Measurements from ENCODE around the gene VPS26B.
"Not testable (repeated sequence)": the region's sequence is repeated elsewhere in the genome, so short reads cannot be mapped to it uniquely, and the experiment has no call there.

VPS26B gene

DNA sequence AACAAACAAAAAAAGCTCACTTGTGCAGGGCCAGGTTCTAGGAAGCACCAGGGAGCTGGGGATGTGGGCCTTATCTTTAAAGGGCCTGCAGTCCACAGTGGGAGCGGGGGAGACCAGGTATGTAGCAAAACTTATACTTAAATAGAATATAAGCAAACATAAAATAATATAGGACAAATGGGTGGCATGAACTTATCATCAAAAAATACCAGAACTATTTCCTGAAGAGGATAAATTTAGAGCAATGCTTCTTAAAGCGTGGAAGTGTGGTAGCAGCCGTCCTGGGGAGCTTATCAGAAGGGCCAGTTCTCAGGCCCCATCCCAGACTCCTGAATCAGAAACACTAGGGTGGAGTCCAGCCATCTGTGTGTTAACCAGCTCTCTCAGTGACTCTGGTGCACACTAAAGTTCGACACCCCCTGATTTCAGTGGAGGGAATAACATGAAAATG, 9.3 kb downstream of the VPS26B start:
- no peak for DNase-seq

DNA sequence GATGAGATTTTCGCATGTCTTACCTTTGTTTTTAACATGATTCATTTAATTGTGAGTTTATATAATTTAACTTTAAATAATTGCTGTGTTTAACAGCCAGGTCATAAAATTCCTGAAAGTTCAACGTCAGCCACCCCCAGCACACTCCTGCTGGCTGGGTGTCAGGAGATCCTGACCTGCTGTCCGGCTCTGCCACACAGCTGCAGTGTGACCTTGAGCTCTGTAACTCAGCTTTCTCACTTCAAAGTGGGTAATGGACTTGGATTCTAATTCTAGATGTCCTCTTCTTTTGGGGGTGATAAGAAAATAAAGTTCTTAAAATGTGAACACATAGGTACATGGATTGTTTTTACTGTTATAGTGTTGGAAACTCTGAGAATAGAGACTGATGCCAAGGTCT, 10.9 kb downstream of the VPS26B start:
- DNase-seq, result no peak

DNA sequence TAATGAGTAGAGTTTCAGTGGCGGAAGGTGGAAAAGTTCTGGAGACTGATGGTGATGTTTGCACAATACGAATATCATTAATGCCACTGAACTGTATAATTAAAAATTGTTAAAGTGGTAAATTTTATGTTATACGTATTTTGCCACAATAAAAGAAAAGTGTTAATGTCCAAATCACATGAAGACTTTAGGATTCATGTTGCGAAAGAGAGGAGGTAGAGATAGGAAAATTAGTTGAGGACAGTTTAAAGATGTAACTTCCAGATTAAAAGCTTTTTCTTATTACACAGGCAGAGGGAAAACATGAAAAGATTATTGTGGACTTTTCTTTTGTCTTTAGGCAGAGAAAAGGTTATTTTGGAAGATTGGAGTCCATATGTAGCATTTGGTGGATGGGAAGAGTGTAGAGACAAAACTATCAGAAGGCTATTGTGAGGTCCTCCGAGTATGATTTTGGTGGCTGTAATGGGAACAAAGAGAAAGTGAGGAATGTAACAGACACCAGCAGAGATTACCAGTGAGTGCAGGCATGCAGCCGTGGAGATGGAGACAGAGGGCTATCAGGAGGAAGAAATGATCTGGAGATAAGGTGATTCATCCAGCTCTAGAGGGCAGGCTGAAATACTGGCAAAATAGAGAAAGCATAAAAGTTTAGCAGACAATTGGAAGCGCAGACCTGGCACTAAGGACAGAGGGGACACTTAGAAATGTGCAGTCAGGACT, 12.5 kb downstream of the VPS26B start:
- DNase-seq, result no peak

DNA sequence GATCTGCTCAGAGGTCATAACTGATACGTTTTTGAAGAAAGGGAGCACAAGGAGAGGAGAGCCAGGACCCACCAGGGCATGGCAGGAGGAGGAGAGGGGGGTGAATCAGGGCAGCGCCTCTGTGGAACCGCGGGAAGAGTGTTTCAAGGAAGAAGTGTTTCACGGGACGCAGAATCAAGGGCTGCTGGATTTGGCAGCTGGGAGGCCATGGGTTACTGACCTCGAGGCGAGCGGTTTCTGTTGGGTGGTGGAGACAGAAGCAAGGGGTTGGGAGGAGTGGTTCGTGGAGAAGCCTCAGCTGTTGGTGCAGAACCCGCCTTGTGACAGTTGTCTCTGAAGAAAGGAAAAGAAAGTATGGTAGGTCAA, 13.1 kb downstream of the VPS26B start:
- DNase-seq, result no peak

DNA sequence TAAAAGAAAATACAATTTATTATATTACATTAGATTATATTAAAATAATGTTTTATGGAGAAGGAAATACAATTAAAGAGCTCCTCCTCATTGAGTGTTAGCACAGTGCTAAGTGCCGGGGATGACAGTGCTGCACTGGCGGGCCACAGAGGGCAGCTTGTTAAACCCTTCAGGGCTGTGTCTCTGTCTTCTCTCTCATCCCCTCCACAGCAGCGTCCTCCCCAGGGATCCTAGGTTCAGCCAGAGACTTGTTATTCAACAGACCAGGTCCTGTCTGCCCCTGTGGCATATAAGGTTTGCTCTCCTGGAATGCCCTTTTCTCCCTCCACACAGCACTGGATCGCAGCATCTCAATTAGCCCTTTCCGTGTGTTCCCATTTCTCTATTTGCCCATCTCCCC, 14.5 kb downstream of the VPS26B start:
- no peak for DNase-seq

DNA sequence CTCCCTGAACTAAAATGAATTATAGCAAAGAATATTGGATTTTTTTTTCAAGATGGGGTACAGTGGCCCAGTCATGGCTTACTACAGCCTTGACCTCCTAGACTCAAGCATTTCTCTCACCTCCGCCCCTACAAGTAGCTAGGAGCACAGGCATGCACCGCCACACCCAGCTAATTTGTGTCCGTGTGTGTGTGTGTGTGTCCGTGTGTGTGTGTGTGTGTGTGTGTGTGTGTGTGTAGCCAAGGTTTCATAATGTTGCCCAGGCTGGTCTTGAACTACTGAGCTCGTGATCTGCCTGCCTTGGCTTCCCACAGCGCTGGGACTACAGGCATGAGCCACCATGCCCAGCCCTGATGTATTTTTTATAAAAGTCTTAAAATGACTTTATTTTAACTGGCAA, 16.1 kb downstream of the VPS26B start:
- no peak for DNase-seq

DNA sequence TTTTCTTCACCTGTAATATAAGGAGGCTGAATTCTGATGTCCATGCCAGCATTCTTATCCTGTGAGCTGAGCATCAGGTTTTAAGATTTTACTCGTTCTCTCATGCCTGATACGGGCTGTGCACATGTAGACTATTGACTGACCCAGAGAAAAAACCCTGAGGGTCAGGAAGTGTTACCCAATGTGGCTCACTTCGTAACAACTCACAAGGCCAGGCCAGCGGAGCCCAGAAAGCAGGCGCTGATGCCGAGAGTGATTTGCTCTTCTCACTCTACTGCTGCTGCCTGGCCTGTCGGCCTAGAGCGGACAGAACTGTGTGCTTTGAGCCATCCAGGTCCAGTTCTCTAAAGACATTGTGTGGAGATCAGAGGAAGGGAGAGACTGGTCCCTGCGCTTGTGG, 17.9 kb downstream of the VPS26B start:
- DNase-seq, result no peak

DNA sequence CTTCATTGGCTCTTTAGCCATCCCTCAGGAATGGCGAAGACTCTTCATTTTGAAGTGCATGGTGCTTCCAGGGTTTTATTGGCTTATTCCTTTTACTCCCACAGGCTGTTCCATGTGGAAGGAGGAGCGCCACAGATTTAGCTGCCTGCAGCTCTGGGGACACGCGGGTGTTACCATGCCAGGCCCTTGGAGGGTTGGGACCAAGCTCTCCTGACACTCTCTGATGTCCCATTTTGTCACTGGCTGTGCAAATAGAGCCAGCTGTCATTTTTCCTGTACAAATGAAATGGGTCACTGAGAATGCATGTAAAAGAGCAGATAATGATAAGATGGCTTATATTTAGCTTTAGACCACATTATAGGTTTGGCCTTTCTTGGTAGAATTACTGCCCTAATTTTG, 19.4 kb downstream of the VPS26B start:
- no peak for DNase-seq

DNA sequence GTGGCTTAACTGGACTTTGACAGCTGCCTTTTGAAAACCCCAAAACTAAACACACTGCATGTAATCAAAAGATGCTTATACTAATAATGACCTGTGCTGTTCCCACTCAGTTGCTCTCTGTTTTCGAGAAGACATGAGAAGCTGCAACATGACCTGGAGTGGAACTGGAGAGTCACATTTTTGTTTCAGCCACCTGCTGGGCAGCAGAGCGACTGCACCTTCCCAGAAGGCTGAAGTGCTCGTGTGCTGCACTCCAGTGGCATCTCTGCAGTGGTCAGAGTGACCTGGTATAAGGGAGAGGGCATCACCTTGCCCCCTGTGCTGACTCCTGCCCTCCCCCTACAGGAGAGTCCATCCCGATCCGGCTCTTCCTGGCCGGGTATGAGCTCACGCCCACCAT, 20.1 kb downstream of the VPS26B start:
- DNase-seq, result no peak

DNA sequence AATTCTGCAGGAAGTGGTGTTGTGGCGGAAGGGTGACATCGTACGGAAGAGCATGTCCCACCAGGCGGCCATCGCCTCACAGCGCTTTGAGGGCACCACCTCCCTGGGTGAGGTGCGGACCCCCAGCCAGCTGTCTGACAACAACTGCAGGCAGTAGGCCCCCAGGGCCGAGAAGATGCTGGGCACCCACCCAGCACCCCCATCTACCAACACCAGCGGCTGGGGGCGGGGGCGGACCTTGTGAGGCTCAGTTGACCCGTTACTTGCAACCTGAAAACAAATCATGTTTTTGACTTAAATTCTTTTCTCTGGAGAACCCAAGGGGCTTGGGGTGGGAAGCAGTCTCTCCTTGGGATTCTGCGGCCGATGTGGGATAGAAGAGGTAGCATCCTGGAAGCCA, 21.0 kb downstream of the VPS26B start:
- no peak for DNase-seq

DNA sequence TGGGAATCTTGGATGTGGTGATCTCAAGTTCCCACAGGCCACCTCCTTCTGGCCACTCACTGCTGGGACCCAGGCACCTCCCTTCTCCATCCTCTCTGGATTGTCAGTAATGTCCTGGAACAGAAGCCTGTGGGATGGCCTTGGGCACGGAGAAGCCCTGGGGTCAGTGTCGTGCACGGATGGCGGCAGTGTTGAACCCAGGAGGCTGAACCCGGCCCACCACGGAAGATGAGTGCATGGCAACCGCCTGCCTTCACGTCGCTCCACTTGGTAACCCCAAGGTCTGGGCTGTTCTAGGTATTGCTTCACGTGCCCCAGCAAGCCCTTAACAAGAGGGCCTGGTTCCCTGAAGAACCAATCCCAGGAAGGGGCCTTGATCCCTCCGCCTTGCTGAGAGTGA, 21.6 kb downstream of the VPS26B start:
- DNase-seq, result no peak

DNA sequence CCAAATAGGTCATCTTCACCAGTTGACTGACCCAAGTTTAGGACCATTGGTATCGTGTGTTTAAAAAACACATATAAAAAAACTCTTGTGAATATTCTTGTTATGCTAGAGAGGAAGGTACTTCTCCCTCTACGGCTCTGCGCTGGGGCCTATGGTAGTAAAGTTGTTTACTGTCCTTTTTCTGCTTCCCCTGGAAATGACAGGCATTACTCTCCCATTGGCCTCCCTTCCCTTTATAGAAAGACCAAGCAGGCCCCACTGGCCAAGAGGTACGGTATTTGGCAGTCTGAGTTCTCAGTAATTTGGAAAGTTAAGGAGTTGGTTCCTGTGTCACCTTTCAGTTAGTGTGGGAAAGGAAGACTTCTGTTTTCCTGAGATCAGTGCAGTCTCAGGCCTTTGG, 22.2 kb downstream of the VPS26B start:
- no peak for DNase-seq

DNA sequence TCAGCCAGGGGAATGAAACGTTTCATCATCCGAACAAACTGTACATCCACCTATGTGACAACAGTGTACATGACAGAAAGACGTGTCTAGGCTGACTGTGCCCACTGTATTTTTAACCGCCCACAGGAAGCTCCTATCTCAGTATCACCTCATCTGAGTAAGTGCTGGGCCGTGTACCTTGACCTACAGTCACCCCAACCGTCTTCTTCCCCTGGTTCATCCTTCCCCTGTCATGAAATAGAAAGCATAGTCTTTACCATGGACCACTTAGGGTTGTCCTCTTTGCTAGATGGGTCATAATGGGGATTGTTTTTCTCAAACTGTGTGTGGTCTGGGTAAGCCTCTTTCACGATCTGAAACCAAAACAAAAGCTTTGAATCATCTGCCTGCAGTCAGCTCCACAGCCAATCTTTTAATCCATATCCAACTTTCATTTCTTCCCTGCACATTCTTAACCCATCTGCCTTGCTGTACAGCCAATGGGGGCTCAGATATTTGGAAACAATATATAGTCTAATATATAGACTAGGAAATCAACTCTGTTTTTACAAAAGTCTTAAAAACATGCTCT, 24.5 kb downstream of the VPS26B start:
- no peak for DNase-seq

DNA sequence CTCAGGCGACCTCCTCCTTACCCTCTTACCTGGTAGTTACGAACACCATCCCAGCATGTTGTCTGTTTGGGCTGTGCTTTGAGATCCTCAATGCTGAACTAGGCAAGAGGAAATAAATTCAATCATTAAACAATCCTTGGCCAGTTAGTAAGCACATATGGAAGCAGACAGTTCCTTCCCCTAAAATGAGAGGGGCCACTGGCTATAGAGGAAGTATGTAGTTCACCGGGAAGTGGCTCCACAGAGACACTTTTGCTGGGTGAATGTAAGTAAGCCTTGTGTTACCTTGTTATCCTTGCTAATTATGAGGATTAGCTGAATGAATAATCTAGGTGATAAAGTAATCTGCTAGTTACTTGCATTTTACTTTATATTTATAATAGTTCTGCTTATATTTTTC, 25.8 kb downstream of the VPS26B start:
- no peak for DNase-seq

DNA sequence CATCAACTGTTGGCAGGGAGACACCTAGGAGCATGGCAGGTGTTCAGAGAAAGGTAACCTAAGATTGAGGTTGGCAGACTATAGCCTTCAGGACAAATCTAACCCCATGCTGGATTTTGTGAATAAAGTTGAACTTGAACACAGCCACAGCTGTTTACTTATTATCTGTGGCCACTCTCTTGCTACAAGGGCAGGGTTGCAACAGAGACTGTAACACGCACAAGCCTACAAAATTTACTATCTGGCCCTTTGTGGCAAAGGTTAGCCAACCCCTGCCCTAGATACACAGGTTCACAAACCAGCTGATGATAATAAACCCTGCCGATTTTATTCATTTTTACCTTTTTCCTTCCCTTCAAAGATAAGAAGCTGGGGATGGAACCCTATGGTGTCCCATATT, 26.2 kb downstream of the VPS26B start:
- no peak for DNase-seq

DNA sequence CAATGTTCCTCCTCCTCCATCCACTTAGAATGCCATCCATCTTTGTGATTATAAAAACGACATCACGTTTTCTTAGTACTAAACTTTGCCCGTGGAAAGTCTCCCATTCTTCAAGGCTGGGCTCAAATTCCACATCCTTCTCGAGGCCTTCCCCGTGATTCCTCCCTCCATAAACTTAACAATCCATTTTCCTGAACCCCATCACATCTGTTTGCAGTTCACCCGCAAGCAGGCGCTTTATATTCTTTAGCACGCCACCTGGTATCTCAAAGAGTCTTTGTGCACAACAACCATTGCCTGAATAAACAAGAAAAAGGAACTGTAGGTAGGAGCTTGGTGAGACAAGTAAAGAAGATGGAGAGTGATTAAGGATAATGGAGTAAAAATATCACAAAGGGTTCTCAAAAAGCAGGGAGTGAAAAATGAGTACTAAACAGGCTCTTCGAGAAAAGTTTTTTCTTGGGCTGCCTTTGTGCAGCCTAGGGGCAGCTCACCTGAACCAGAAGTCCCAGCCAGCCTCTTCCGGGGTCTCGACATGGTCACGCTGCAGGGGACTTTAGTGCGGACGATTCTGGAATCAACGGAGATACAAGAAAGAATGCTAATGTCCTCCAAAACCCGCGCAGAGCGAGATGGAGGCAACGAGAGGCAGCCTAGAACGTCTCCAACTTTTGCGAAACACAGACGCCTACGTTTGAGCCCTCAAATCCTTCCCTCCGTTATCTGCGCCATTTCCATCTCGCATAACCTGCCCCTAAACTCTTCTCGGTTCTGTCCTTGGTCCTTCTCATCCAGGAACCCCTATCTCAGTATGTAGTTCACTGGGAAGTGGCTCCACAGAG, 28.1 kb downstream of the VPS26B start:
- no peak for DNase-seq

DNA sequence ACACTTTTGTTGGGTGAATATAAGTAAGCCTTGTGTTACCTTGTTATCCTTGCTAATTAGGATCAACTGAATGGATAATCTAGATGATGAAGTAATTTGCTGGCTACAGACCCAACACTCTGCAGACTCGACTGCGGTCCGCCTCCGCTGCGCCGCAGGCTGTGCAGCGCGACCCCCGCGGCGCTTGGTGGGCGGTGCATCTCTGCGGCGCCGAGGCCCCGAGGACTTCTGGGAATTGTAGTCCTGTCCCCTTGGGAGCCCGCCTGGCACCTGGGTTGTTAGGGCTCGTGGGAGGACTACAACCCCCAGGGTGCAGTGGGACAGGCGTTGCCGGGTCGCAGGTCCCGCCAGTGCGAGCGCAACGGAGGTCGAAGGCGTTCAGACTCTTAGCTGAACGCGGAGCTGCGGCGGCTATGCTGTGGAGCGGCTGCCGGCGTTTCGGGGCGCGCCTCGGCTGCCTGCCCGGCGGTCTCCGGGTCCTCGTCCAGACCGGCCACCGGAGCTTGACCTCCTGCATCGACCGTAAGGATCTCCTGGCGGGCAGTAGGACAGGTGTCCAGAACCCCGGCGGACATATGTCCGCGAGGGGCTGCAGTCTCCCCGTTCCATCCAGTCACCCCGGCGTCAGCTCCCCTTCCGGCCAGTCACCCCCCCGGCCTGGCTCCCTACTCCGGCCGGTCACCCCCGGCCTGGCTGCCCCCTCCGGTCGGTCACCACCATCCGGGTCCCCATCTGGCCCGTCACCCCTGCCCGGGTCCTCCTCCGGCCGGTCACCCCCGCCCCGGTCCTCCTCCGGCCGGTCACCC, 28.9 kb downstream of the VPS26B start, which contains the start of the genes ACAD8 and THYN1:
Gene ACAD8, plus strand, starts transcription at position 381 of the 806 bp plus-strand sequence. Its CDS starts 33 bp downstream, at position 414.
Gene THYN1, minus strand, starts transcription at position 165 of the 806 bp plus-strand sequence. CDS start 470 bp downstream, outside the sequence.
- DNase-seq, result peak; percentile 87 to 89

DNA sequence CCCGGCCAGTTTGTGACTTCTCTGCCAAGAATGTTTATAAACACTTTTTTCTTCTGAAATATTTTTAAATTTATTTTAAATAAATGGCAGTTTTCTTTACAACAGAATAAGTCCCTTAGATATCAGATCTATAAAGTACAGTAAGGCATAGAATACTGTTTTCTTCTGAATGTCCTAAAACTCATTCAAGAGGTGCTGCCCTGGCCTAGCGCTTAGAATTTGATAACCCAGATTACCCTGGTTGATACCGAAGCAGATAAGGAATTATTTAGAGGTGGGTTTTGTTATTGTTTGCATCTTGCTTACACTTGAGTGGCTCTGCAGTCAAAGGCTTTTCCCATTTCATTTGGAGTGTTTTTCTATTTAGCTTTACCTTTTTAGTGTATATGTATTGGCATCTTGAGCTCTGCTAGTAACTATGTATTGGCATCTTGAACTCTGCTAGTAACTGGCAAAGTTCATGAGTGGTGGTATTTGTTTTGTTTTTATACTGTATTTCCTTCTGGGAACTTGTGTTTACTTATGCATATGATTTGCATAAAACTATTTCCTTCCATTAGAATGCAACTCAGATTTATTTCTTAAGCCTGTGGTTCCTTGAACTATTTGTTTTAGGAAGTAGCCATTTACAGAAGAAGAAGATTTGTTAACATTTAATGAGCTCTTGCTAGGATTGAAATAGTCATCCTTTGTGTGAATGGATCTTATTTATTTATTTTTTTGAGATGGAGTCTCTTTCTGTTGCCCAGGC, 30.1 kb downstream of the VPS26B start:
- no peak for DNase-seq

DNA sequence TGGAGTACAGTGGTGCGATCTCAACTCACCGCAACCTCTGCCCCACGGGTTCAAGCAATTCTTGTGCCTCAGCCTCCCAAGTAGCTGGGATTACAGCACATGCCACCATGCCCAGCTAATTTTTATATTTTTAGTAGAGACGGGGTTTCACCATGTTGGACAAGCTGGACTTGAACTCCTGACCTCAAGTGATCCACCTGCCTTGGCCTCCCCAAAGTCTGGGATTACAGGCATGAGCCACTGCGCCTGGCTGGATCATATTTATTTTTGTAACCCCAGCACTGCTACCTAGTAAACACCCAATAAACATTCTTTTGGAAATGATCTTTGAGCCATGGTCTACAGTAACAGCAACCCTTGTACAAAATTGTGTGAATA, 30.7 kb downstream of the VPS26B start:
- not testable (repeated sequence) for DNase-seq

DNA sequence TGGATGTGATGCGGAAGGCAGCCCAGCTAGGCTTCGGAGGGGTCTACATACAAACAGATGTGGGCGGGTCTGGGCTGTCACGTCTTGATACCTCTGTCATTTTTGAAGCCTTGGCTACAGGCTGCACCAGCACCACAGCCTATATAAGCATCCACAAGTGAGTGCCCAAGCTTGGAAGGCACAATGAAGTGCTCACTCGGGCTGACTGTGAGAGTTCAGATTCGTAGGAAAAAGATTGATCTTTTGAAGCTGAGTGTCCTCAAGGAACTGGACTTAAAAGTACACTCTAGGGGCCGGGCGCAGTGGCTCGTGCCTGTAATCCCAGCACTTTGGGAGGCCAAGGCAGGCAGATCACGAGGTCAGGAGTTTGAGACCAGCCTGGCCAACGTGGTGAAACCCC, 32.6 kb downstream of the VPS26B start:
- no peak for DNase-seq

DNA sequence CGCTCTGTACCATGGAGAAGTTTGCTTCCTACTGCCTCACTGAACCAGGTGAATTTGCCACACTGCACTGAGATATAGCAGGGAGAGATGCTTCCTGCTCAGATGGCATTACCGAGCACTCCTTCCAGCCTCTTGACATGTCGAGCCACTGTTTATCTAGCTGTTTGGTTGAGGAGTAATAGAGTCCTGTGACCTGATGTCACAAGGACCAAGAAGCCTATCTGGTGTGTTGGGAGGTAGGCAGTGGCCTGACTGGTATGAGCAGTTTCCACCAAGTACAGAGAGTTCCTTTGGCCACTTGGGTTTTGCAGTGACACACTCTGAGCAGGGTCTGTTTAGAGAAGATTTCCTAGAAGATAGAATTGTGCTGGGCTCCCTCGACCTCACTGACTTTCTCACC, 34.1 kb downstream of the VPS26B start:
- DNase-seq, result no peak

DNA sequence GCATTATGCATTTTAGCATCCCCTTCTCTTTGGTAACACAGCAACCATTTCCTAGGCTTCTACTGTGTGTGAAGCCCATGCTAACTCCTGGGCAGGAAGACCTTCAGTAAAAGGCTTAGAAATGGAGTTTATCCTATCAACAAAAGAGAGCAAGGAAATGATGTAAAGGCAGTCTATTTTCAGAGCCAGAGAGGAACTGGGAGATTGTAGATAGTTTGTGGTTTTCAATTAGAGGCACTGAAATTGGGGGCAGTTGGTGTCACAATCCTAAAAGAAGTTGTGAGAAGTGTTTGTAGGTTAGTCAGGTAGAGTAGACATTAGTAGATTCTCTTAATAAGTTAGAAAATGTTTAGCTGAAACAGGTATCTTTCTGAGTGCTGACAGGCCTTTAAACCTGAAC, 36.0 kb downstream of the VPS26B start:
- no peak for DNase-seq
